Type B pancreatic cell (in vitro differentiated cells): ENCODE results near the gene COL15A1. TPM values are rescaled to one million over a fixed set of nuclear protein-coding genes. Genes with fewer than 3 reads are reported as not detected.

ENCODE experiments used
- DNase-seq: peaks from one replicate; pipeline ENCODE4 v3.0.0; 2021; ENCODE audit warnings: mixed read lengths; ENCODE audit not compliant: unreplicated experiment; ENCODE audit errors: extremely low spot score
- H3K27ac Mint-ChIP-seq: 2 replicates; pipeline ENCODE4 v1.8.0; 2021; ENCODE audit warnings: mild to moderate bottlenecking, mixed read lengths
- H3K27me3 Mint-ChIP-seq: 2 replicates; pipeline ENCODE4 v1.8.0; 2021; ENCODE audit warnings: mixed read lengths
- H3K36me3 Mint-ChIP-seq: 2 replicates; pipeline ENCODE4 v1.8.0; 2021; ENCODE audit warnings: mixed read lengths
- H3K4me1 Mint-ChIP-seq: one replicate; pipeline ENCODE4 v1.8.0; 2021; ENCODE audit warnings: mixed read lengths; ENCODE audit not compliant: unreplicated experiment
- H3K4me3 Mint-ChIP-seq: 2 replicates; pipeline ENCODE4 v1.8.0; 2021; ENCODE audit warnings: mild to moderate bottlenecking, mixed read lengths
- H3K9me3 Mint-ChIP-seq: 2 replicates; pipeline ENCODE4 v1.8.0; 2021; ENCODE audit warnings: mixed read lengths
- CTCF ChIP-seq: fragments of 200-600 bp; sonication (generic); conservative IDR thresholded peaks from 2 replicates; pipeline ENCODE4 v1.5.0; 2021; ENCODE audit warnings: antibody characterized with exemption, mild to moderate bottlenecking
- total RNA-seq: library from RNA; stranded (reverse); gene quantifications from 2 replicates; pipeline ENCODE4 v1.2.1, GENCODE V29; 2021; ENCODE audit warnings: low replicate concordance

COL15A1 gene
- total RNA-seq, 1 donor from 2014 or later: 0.68 TPM

GRCh38 chr9:98980291-98980690, 36.6 kb downstream of the COL15A1 start:
- no peaks in the 10 kb centered on the region for H3K9me3 Mint-ChIP-seq
- H3K36me3 Mint-ChIP-seq: no peaks in the 10 kb centered on the region
- H3K4me3 Mint-ChIP-seq: no peak overlapping the region
- DNase-seq: no peak
- H3K4me1 Mint-ChIP-seq: no peaks in the 10 kb centered on the region
- peaks cover 15% of the 10 kb centered on the region for H3K27me3 Mint-ChIP-seq
- H3K27ac Mint-ChIP-seq: no peak overlapping the region
- TF ChIP-seq CTCF: no peak

- DNase-seq: no peak
- Mint-ChIP-seq H3K4me1 (peaks cover 4% of the 10 kb centered on the region), H3K27ac (no peak overlapping the region), H3K36me3 (no peaks in the 10 kb centered on the region), H3K9me3 (no peaks in the 10 kb centered on the region), H3K4me3 (no peak overlapping the region), H3K27me3 (peaks cover 3% of the 10 kb centered on the region)
- TF ChIP-seq CTCF: no peak
Observed at GRCh38 chr9:98983295-98984268, 39.9 kb downstream of the COL15A1 start.

- H3K4me1 Mint-ChIP-seq: peaks cover 15% of the 10 kb centered on the region
Observed at GRCh38 chr9:98985596-98985995, 41.9 kb downstream of the COL15A1 start.

GRCh38 chr9:98986866-98987651, 43.4 kb downstream of the COL15A1 start:
- peaks cover 3% of the 10 kb centered on the region for H3K27me3 Mint-ChIP-seq
- DNase-seq: no peak
- no peak for TF ChIP-seq CTCF
- no peak overlapping the region for H3K4me3 Mint-ChIP-seq
- peaks cover 4% of the 10 kb centered on the region for H3K9me3 Mint-ChIP-seq
- H3K36me3 Mint-ChIP-seq: no peaks in the 10 kb centered on the region
- peaks cover 15% of the 10 kb centered on the region for H3K4me1 Mint-ChIP-seq
- no peak overlapping the region for H3K27ac Mint-ChIP-seq

More at GRCh38 chr9:98985596-98985995, 41.9 kb downstream of the COL15A1 start:
- Mint-ChIP-seq H3K9me3 (peaks cover 4% of the 10 kb centered on the region), H3K4me3 (no peak overlapping the region), H3K27ac (no peak overlapping the region), H3K27me3 (peaks cover 3% of the 10 kb centered on the region), H3K36me3 (no peaks in the 10 kb centered on the region)
- DNase-seq: no peak
- no peak for TF ChIP-seq CTCF

GRCh38 chr9:98989036-98990000, 45.6 kb downstream of the COL15A1 start:
- peaks cover 3% of the 10 kb centered on the region for H3K27me3 Mint-ChIP-seq

More at GRCh38 chr9:98989036-98990000, 45.6 kb downstream of the COL15A1 start:
- H3K27ac Mint-ChIP-seq: no peak overlapping the region
- peaks cover 4% of the 10 kb centered on the region for H3K9me3 Mint-ChIP-seq
- TF ChIP-seq CTCF: no peak
- DNase-seq: peak; percentile 54
- H3K4me1 Mint-ChIP-seq: peaks cover 15% of the 10 kb centered on the region
- no peak overlapping the region for H3K4me3 Mint-ChIP-seq
- H3K36me3 Mint-ChIP-seq: no peaks in the 10 kb centered on the region
